ENCODE results near the gene ZNF829. TPM values are rescaled to one million over a fixed set of nuclear protein-coding genes. Genes with fewer than 3 reads are reported as not detected.

Gene ZNF829
- total RNA-seq, 4 donors from 2014 or later: 0.97 to 1.5 (median 1.2) TPM

GRCh38 chr19:36939153-36939552 is 23.1 kb upstream of the ZNF829 start:
- intact Hi-C loops (cut with DNase I; ENCODE audit: low total_unique reads): no loop called here
- H3K9me3 ChIP-seq: no peaks in the 10 kb centered on the region

GRCh38 chr19:36931684-36932083 is 15.6 kb upstream of the ZNF829 start:
- H3K36me3 ChIP-seq: peaks cover 3 to 60% of the 10 kb centered on the region in 2 donors
- peaks cover 0 to 2% (median 0%) of the 10 kb centered on the region in 3 donors for H3K9me3 ChIP-seq
- TF ChIP-seq CTCF (IDR thresholded peaks at IDR 0.05 in 4 of 5, conservative IDR thresholded peaks at IDR 0.05 in 1 of 5) (no peak), POLR2A (IDR thresholded peaks at IDR 0.05) (no peak)

More at GRCh38 chr19:36939153-36939552, 23.1 kb upstream of the ZNF829 start:
- DNase-seq: no peak
- Histone ChIP-seq H3K4me1 (no peaks in the 10 kb centered on the region), H3K27me3 (no peaks in the 10 kb centered on the region), H3K4me3 (no peak overlapping the region), H3K27ac (no peak overlapping the region), H3K36me3 (peaks cover 14 to 87% of the 10 kb centered on the region in 2 donors)
- no peak for ATAC-seq
- in situ Hi-C loops (cut with MboI; ENCODE audit: low sequenced_read_pairs in 4 of 4): no loop called here
- no peak for TF ChIP-seq CTCF (IDR thresholded peaks at IDR 0.05 in 4 of 5, conservative IDR thresholded peaks at IDR 0.05 in 1 of 5)
- no peak for TF ChIP-seq POLR2A (IDR thresholded peaks at IDR 0.05)

GRCh38 chr19:36918090-36918489 is 2.0 kb upstream of the ZNF829 start:
- DNase-seq: no peak
- H3K4me1 ChIP-seq: peaks cover 8 to 12% of the 10 kb centered on the region in 2 donors
- no peak overlapping the region for H3K27ac ChIP-seq
- no peaks in the 10 kb centered on the region for H3K27me3 ChIP-seq
- intact Hi-C loops (cut with DNase I; ENCODE audit: low total_unique reads) (loop anchor here (5.0 kb wide), 2 partner anchors 231 to 431 kb away; partner anchors contain the start of genes ZNF566 and ZNF567), in situ Hi-C loops (cut with MboI; ENCODE audit: low sequenced_read_pairs in 4 of 4) (no loop called here)
- H3K36me3 ChIP-seq: peaks cover 9 to 63% of the 10 kb centered on the region in 2 donors
- H3K9me3 ChIP-seq: no peaks in the 10 kb centered on the region
- no peak for TF ChIP-seq CTCF (IDR thresholded peaks at IDR 0.05 in 4 of 5, conservative IDR thresholded peaks at IDR 0.05 in 1 of 5)
- TF ChIP-seq POLR2A (IDR thresholded peaks at IDR 0.05): no peak
- no peak overlapping the region for H3K4me3 ChIP-seq
- no peak for ATAC-seq

More at GRCh38 chr19:36931684-36932083, 15.6 kb upstream of the ZNF829 start:
- ATAC-seq (no peak), DNase-seq (no peak)
- Histone ChIP-seq H3K4me1 (no peaks in the 10 kb centered on the region), H3K27me3 (no peaks in the 10 kb centered on the region), H3K4me3 (no peak overlapping the region), H3K27ac (no peak overlapping the region)
- intact Hi-C loops (cut with DNase I; ENCODE audit: low total_unique reads) (no loop called here), in situ Hi-C loops (cut with MboI; ENCODE audit: low sequenced_read_pairs in 4 of 4) (no loop called here)

- in situ Hi-C loops (cut with MboI; ENCODE audit: low sequenced_read_pairs in 4 of 4): no loop called here
- H3K9me3 ChIP-seq: peaks cover 0 to 5% (median 0%) of the 10 kb centered on the region in 3 donors
- peak overlapping the region; percentile 92 to 97 (median 94) for H3K27ac ChIP-seq
- H3K27me3 ChIP-seq: no peaks in the 10 kb centered on the region
- H3K4me1 ChIP-seq: peaks cover 8 to 12% of the 10 kb centered on the region in 2 donors
- TF ChIP-seq POLR2A (IDR thresholded peaks at IDR 0.05): no peak
- TF ChIP-seq CTCF (IDR thresholded peaks at IDR 0.05 in 4 of 5, conservative IDR thresholded peaks at IDR 0.05 in 1 of 5): no peak
- intact Hi-C loops (cut with DNase I; ENCODE audit: low total_unique reads): loop anchor here (1.0 to 5.0 kb wide), 7 partner anchors 56 to 550 kb away; partner anchors contain the start of genes ZNF345, ZNF420, ZNF566 and ZNF567
- H3K36me3 ChIP-seq: peaks cover 3 to 60% of the 10 kb centered on the region in 2 donors
- peak overlapping the region; percentile 82 to 98 (median 83) for H3K4me3 ChIP-seq
- no peak for ATAC-seq
- DNase-seq: no peak
Measured at GRCh38 chr19:36916991-36917390, 900 bp upstream of the ZNF829 start.

GRCh38 chr19:36898422-36898821 is 17.7 kb downstream of the ZNF829 start:
- peaks cover 28 to 99% of the 10 kb centered on the region in 2 donors for H3K36me3 ChIP-seq
- DNase-seq: no peak
- no peaks in the 10 kb centered on the region for H3K27me3 ChIP-seq
- peak overlapping the region in 1 of 4 donors; percentile 21 for H3K4me3 ChIP-seq
- in situ Hi-C loops (cut with MboI; ENCODE audit: low sequenced_read_pairs in 4 of 4): no loop called here
- no peak for TF ChIP-seq CTCF (IDR thresholded peaks at IDR 0.05 in 4 of 5, conservative IDR thresholded peaks at IDR 0.05 in 1 of 5)
- no peak for TF ChIP-seq POLR2A (IDR thresholded peaks at IDR 0.05)
- intact Hi-C loops (cut with DNase I; ENCODE audit: low total_unique reads): no loop called here
- peaks cover 26 to 77% (median 41%) of the 10 kb centered on the region in 3 donors for H3K9me3 ChIP-seq
- no peaks in the 10 kb centered on the region for H3K4me1 ChIP-seq
- H3K27ac ChIP-seq: no peak overlapping the region
- ATAC-seq: no peak
